Subcutaneous adipose tissue (tissue), 4 donors: Measurements from ENCODE around the gene ERC2. TPM values are rescaled to one million over a fixed set of nuclear protein-coding genes. Genes with fewer than 3 reads are reported as not detected.

Experiments
- total RNA-seq, 4 donors: library from RNA; depleted of rRNA; stranded (reverse); fragments of >200 nt; gene quantifications; one replicate each; pipeline ENCODE4 v1.1.0, GENCODE V29; 2016
- TF ChIP-seq, protein P1 (sequence below): fragments of 450-650 bp; IDR thresholded peaks from one replicate; pipeline ENCODE4 v1.5.1; 2016; ENCODE audit warnings: low read depth, mild to moderate bottlenecking, control low read depth, antibody characterized with exemption, moderate library complexity

Gene ERC2
- total RNA-seq, 4 donors from 2014 or later: 1.1 TPM; not detected in 3

DNA sequence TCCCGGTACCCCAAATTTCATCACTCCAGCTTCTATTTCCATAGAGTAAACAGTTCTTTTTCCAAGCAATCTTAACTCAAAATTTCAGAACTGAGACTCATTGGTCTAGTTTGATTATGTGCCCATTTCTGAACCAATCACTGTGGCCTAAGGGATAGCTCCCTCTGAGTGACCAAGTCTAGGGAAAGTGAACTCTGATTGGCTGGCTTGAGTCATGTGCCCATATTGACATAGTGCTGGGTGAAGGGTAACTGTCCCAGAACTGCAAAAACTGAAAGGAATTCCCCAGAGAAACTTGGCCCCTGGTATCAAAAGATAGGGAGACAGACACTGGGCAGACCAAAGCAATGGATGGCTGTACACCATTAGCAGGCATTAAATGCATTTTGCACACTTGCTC, 810.0 kb downstream of the ERC2 start:
- TF ChIP-seq, protein P1, sequence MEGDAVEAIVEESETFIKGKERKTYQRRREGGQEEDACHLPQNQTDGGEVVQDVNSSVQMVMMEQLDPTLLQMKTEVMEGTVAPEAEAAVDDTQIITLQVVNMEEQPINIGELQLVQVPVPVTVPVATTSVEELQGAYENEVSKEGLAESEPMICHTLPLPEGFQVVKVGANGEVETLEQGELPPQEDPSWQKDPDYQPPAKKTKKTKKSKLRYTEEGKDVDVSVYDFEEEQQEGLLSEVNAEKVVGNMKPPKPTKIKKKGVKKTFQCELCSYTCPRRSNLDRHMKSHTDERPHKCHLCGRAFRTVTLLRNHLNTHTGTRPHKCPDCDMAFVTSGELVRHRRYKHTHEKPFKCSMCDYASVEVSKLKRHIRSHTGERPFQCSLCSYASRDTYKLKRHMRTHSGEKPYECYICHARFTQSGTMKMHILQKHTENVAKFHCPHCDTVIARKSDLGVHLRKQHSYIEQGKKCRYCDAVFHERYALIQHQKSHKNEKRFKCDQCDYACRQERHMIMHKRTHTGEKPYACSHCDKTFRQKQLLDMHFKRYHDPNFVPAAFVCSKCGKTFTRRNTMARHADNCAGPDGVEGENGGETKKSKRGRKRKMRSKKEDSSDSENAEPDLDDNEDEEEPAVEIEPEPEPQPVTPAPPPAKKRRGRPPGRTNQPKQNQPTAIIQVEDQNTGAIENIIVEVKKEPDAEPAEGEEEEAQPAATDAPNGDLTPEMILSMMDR: no peak

DNA sequence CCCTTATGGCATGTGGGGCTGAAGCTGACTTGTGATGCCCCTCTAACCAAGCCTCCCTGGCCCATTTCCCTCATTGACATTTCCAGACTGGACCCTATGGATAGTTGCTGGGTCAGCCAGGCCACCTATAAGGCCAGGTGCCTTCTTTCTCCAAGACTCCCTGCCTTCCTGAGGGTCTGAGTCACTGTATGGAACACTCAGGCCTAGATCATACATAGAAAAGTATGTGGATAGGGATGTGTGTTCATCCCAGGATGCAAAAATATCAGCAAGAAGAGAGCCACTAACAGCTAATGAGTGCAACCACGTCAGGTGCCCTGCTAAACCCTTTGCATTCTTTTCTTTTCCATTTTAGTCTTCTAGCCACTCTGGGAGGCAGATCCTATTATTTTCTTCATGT, 812.7 kb downstream of the ERC2 start:
- TF ChIP-seq, protein P1: no peak

DNA sequence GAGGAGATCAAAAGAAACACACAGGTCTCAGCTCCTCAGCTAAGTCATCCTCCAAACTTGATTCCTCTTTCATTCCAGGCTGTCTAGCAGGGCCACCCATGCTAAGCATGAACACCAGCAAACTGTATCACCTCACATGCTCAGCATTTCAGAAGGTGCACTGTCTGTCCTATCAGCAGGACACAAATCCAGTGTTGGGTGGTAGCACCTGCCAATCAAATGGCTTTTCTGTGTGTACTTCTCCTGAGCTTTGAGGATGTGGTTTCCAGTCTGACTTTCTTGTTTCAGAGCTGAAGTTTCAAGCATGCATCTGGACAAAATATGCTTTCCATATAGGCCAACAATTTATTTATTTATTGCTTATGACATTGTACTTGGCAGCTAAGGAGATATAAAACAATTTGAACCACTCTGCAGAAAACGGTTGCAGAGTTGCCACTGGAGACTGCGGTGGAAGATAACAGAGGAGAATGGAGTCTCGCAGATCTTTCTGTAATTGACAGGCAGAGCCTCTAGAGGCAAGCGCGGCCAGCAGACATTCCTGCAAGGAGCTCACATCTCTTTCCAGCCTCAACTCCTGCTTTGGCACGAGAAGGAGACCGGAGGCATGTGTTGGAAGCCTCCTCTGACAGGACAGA, 814.0 kb downstream of the ERC2 start:
- TF ChIP-seq, protein P1: no peak

DNA sequence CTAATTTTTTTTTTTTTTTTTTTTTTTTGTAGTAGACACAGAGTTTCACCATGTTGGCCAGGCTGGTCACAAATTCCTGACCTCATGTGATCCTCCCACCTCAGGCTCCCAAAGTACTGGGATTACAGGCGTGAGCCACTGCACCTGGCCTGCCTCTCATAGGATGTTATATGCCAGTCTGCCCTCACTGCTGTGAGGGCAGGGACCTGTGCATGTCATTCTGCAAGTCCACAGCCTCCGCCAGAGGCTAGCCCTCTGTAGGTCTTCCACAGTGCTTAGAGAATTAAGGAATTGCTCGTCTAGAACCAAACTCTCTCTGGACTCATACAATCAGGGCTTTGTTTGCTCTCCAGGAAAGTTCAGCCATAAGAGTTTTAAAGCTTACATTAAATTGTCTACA, 817.3 kb downstream of the ERC2 start:
- TF ChIP-seq, protein P1: no peak

DNA sequence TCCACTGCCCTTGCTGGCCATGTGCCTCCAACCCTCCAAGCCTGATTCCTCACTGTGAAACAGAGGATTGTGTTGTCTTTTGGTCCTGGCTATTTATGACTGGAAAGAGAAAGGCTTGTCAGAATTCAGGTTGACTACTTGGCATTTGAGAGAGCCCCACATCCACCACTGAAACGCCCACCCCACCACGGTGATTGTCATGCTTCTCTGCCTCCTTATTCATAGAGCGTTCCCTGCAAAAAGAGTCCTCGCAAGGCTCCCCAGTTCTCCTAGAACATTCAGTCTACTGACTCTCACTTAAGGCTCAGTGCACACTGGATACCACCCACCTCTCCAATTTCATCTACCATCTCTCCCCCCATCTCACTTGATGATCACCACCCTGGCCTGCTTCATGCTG, 818.3 kb downstream of the ERC2 start:
- TF ChIP-seq, protein P1: no peak

DNA sequence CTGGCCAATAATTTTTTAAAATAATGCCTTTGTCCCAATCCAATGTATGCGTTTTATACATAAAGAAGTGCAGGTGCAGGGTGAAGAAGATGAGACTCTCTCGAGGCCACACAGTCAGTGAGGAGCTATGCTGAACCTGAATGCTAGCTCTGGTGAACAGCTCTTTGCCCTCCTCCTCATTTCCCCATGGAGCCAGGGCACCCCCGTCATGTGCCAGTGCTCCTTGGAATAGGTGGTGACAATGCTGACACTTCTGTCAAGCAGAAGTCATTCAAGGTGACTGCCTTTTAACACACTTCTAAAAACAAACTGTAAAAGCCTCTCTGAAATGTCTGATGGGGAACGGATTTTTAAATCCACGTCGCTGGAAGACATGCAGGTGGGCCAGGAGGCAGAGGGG, 818.7 kb downstream of the ERC2 start:
- TF ChIP-seq, protein P1: no peak

DNA sequence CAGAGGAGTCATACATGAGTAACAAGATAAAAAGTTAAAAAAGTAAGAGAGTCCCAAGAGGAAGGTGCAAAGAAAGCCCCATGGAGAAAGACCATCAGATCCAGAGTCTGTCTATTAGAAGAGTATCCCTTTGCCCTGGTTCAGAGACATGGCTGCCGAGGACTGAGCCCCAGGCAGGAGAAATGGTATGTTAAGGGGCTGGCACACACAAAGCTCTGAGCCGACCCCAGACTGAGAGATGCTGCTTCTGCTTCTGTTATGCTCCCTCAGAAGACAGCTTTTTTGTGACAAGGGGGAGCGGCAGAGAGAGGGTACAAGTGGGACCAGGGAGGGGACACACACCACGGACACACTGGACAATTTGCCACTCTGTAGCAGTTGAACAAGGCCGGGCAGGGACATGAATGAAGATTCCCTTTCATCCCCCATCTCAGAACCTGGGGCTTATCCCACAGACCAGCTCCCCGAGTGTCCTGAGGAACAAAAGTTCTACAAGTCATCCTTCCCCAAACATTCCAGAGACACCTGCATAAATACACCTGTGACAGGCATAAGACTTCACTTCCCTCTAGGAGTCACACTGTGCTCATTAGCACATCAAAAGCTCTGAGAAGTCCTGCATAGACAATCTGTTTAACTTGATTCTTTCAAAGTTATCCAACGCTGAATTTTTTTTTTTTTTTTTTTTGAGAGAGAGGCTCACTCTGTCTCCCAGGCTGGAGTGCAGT, 819.5 kb downstream of the ERC2 start:
- TF ChIP-seq, protein P1: no peak
